Measurements from ENCODE around the gene NFX1.
A peak's percentile ranks its signal among the peaks of the same experiment; 100 is the strongest.

Gene NFX1

GRCh38 chr9:33288828-33289483, 1.4 kb upstream of the NFX1 start:
- no peaks in the 10 kb centered on the region for H3K27me3 Mint-ChIP-seq
- H3K9me3 Mint-ChIP-seq: peaks cover 0 to 9% of the 10 kb centered on the region in 2 donors
- peak overlapping the region; percentile 100 for H3K27ac Mint-ChIP-seq
- peaks cover 50% of the 10 kb centered on the region for H3K4me1 Mint-ChIP-seq
- peak overlapping the region; percentile 88 to 90 for H3K4me3 Mint-ChIP-seq
- peak in 1 of 2 donors; percentile 26 for DNase-seq
- ATAC-seq: no peak

DNA sequence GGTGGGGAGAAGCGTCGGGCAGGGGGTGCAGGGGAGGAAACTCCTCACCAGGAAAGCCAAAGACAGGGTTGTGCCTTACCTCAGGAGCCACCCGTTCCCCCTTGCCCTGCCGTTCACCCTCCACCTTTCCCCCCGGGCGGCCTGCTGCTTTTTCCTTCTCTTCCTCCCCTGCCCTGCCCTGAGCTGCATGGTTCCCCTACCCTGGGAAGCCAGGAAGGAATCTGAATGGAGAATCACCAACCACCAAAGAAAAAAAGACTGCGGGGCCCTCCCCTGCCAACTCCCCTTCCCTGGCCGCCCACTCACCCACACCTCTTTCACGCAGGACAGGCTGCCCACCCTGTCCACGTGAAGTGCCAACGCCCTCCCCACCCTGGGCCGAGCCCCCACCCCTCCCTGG, 820 bp upstream of the NFX1 start:
- Mint-ChIP-seq H3K27ac (peak overlapping the region; percentile 100), H3K9me3 (peaks cover 0 to 9% of the 10 kb centered on the region in 2 donors), H3K4me3 (peak overlapping the region; percentile 88 to 90), H3K27me3 (no peaks in the 10 kb centered on the region), H3K4me1 (peaks cover 53% of the 10 kb centered on the region)
- ATAC-seq: no peak
- DNase-seq: peak; percentile 34 to 52

DNA sequence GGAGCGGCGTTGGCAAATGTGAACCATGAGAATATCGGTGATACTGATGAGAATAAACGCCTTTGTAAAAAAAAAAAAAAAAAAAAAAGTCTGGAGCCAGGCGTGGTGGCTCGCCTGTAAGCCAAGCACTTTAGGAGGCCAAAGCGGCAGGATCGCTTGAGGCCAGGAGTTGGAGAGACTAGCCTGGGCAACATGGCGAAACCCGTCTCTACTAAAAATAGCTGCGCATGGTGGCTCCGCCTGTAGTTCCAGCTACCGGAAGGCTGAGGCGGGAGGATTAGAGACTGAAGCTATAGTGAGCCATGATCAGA, 425 bp upstream of the NFX1 start:
- Mint-ChIP-seq H3K9me3 (peaks cover 0 to 9% of the 10 kb centered on the region in 2 donors), H3K27me3 (no peaks in the 10 kb centered on the region)
- DNase-seq: no peak

GRCh38 chr9:33291031-33291397, 698 bp downstream of the NFX1 start:
- DNase-seq (no peak), ATAC-seq (no peak)
- H3K27ac Mint-ChIP-seq: peak overlapping the region; percentile 100
- H3K9me3 Mint-ChIP-seq: peaks cover 0 to 9% of the 10 kb centered on the region in 2 donors
- H3K4me3 Mint-ChIP-seq: peak overlapping the region; percentile 88 to 90
- H3K4me1 Mint-ChIP-seq: peaks cover 69% of the 10 kb centered on the region
- no peaks in the 10 kb centered on the region for H3K27me3 Mint-ChIP-seq

More for the DNA sequence above, 425 bp upstream of the NFX1 start:
- no peak for ATAC-seq
- Mint-ChIP-seq H3K4me3 (peak overlapping the region; percentile 88 to 90), H3K4me1 (peaks cover 57% of the 10 kb centered on the region), H3K27ac (peak overlapping the region; percentile 100)

DNA sequence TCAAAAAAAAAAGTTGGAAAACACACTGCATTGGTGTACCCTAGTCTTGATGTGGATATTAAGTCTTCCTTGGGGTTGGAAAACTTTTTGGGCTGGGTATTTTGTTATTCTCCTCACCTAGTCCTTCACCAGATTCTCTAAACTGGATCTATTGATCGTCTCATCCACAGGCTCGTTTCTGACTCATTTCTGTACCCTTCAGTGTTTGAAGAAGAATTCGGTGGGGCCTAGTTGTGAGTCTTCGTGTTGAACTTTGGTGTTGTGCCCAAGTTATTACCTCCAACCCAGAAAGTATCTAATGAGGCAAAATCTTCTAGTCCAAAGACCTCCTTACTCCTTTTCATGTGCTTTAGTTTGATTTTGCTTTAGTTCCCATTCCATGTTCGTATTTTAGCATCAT, 1.6 kb downstream of the NFX1 start:
- Mint-ChIP-seq H3K27me3 (no peaks in the 10 kb centered on the region), H3K27ac (peak overlapping the region; percentile 89 to 100), H3K4me1 (peaks cover 77% of the 10 kb centered on the region), H3K9me3 (peaks cover 0 to 9% of the 10 kb centered on the region in 2 donors), H3K4me3 (peak overlapping the region; percentile 88 to 90)
- no peak for ATAC-seq
- no peak for DNase-seq

- peaks cover 79% of the 10 kb centered on the region for H3K4me1 Mint-ChIP-seq
- ATAC-seq (no peak), DNase-seq (no peak)
- H3K27me3 Mint-ChIP-seq: no peaks in the 10 kb centered on the region
- peaks cover 0 to 9% of the 10 kb centered on the region in 2 donors for H3K9me3 Mint-ChIP-seq
- H3K27ac Mint-ChIP-seq: no peak overlapping the region
- no peak overlapping the region for H3K4me3 Mint-ChIP-seq
These were observed 3.5 kb downstream of the NFX1 start for GRCh38 chr9:33293782-33294181.

DNA sequence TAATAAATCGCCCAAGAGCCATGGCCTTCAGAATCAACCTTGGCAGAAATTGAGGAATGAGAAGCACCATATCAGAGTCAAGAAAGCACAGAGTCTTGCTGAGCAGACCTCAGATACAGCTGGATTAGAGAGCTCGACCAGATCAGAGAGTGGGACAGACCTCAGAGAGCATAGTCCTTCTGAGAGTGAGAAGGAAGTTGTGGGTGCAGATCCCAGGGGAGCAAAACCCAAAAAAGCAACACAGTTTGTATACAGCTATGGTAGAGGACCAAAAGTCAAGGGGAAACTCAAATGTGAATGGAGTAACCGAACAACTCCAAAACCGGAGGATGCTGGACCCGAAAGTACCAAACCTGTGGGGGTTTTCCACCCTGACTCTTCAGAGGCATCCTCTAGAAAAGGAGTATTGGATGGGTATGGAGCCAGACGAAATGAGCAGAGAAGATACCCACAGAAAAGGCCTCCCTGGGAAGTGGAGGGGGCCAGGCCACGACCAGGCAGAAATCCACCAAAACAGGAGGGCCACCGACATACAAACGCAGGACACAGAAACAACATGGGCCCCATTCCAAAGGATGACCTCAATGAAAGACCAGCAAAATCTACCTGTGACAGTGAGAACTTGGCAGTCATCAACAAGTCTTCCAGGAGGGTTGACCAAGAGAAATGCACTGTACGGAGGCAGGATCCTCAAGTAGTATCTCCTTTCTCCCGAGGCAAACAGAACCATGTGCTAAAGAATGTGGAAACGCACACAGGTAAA, 4.5 kb downstream of the NFX1 start:
- H3K4me3 Mint-ChIP-seq: peak overlapping the region; percentile 47 to 51
- peak overlapping the region; percentile 92 for H3K27ac Mint-ChIP-seq
- ATAC-seq (no peak), DNase-seq (no peak)
- H3K4me1 Mint-ChIP-seq: peaks cover 81% of the 10 kb centered on the region
- peaks cover 0 to 9% of the 10 kb centered on the region in 2 donors for H3K9me3 Mint-ChIP-seq
- no peaks in the 10 kb centered on the region for H3K27me3 Mint-ChIP-seq

GRCh38 chr9:33295571-33295970, 5.3 kb downstream of the NFX1 start:
- H3K9me3 Mint-ChIP-seq: peaks cover 0 to 9% of the 10 kb centered on the region in 2 donors
- ATAC-seq (peak; percentile 50), DNase-seq (no peak)
- peak overlapping the region; percentile 42 to 63 for H3K4me3 Mint-ChIP-seq
- H3K27me3 Mint-ChIP-seq: no peaks in the 10 kb centered on the region
- H3K27ac Mint-ChIP-seq: peak overlapping the region; percentile 84 to 89
- H3K4me1 Mint-ChIP-seq: peaks cover 81% of the 10 kb centered on the region

- peaks cover 0 to 5% of the 10 kb centered on the region in 2 donors for H3K9me3 Mint-ChIP-seq
- no peaks in the 10 kb centered on the region for H3K27me3 Mint-ChIP-seq
- peak overlapping the region; percentile 56 to 66 for H3K4me3 Mint-ChIP-seq
- peaks cover 73% of the 10 kb centered on the region for H3K4me1 Mint-ChIP-seq
- ATAC-seq (peak; percentile 78), DNase-seq (peak in 1 of 2 donors; percentile 33)
- H3K27ac Mint-ChIP-seq: peak overlapping the region; percentile 92 to 95
These were observed 7.1 kb downstream of the NFX1 start for GRCh38 chr9:33297432-33297831.

- Mint-ChIP-seq H3K27ac (no peak overlapping the region), H3K4me1 (peaks cover 46% of the 10 kb centered on the region), H3K27me3 (no peaks in the 10 kb centered on the region), H3K4me3 (no peak overlapping the region), H3K9me3 (no peaks in the 10 kb centered on the region)
- DNase-seq (no peak), ATAC-seq (no peak)
These were observed 10.2 kb downstream of the NFX1 start for GRCh38 chr9:33300546-33300945.

- DNase-seq (no peak), ATAC-seq (no peak)
- H3K4me1 Mint-ChIP-seq: peaks cover 8% of the 10 kb centered on the region
- no peaks in the 10 kb centered on the region for H3K9me3 Mint-ChIP-seq
- H3K27me3 Mint-ChIP-seq: no peaks in the 10 kb centered on the region
- no peak overlapping the region for H3K4me3 Mint-ChIP-seq
- no peak overlapping the region for H3K27ac Mint-ChIP-seq
These were observed 14.0 kb downstream of the NFX1 start for GRCh38 chr9:33304362-33304761.

DNA sequence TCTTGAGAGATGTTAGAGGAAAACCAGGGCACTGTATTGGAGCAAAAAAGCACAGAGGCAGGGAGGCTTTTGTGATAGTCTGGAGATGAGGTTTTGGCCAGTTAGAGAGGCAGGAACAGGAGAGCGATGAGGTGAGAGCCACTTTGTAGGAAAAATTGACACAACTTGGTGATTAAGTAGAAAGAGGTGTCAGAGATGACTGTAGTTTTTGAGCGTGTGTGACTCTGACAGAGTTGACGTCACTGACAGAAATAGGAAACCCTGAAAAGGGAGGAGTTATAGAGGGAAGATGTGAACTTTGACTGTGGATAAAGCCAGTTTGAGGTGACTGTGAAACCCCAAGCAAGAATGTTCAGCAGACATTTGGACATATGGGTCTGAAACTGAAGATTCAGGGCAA, 15.7 kb downstream of the NFX1 start:
- H3K27me3 Mint-ChIP-seq: no peaks in the 10 kb centered on the region
- H3K4me3 Mint-ChIP-seq: no peak overlapping the region
- peak in 1 of 2 donors; percentile 44 for DNase-seq
- H3K27ac Mint-ChIP-seq: no peak overlapping the region
- no peaks in the 10 kb centered on the region for H3K9me3 Mint-ChIP-seq
- H3K4me1 Mint-ChIP-seq: peaks cover 1% of the 10 kb centered on the region
- ATAC-seq: peak; percentile 97

- no peaks in the 10 kb centered on the region for H3K9me3 Mint-ChIP-seq
- DNase-seq (no peak), ATAC-seq (no peak)
- H3K27ac Mint-ChIP-seq: no peak overlapping the region
- H3K4me1 Mint-ChIP-seq: no peaks in the 10 kb centered on the region
- no peaks in the 10 kb centered on the region for H3K27me3 Mint-ChIP-seq
- H3K4me3 Mint-ChIP-seq: no peak overlapping the region
These were observed 16.8 kb downstream of the NFX1 start for GRCh38 chr9:33307067-33307466.

DNA sequence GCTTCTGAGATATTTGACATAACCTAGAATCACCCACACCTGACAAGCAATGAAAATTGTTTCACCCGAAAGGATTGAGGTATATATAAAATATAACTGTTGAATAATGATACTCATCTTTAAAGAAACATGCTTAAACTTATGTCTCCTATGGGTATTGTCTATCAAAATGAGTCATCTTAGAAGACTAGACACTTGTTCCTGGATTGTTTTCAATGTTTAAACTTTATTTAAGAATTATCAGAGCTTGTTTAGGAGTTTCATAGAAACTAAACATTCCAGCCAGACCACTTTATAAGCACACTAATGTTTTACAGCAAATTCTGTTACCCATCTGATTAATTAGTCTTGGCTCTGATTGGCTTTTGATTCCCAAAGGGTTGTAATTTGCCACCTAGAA, 19.6 kb downstream of the NFX1 start:
- no peak overlapping the region for H3K4me3 Mint-ChIP-seq
- DNase-seq: no peak
- no peaks in the 10 kb centered on the region for H3K9me3 Mint-ChIP-seq
- H3K27ac Mint-ChIP-seq: no peak overlapping the region
- no peaks in the 10 kb centered on the region for H3K27me3 Mint-ChIP-seq
- ATAC-seq: no peak
- no peaks in the 10 kb centered on the region for H3K4me1 Mint-ChIP-seq

GRCh38 chr9:33310748-33311147, 20.4 kb downstream of the NFX1 start:
- ATAC-seq (no peak), DNase-seq (no peak)
- Mint-ChIP-seq H3K4me1 (no peaks in the 10 kb centered on the region), H3K9me3 (no peaks in the 10 kb centered on the region), H3K27ac (no peak overlapping the region), H3K27me3 (no peaks in the 10 kb centered on the region), H3K4me3 (no peak overlapping the region)

DNA sequence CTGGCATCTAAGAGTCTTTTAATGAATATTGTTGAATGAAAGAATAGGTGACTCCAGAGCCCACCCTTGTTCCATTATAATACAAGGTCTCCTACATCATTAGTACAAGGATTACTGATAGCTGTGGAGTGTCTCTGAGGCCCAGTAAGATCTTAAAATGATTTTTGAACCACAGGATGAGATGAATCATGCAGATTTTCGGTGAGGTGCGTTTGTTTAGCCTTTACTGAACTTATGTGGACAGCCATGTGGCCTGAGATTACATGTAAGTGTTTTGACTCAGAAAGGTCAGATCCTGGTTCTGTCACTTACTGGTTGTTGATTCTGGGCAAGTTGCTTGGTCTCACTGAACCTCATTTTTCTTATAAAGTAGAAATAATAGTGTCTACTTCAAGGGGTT, 21.6 kb downstream of the NFX1 start:
- Mint-ChIP-seq H3K4me1 (no peaks in the 10 kb centered on the region), H3K4me3 (no peak overlapping the region), H3K9me3 (no peaks in the 10 kb centered on the region), H3K27ac (no peak overlapping the region), H3K27me3 (no peaks in the 10 kb centered on the region)
- no peak for DNase-seq
- peak; percentile 48 for ATAC-seq
